GM21723 (cell line): ENCODE results near the gene OGFOD3.
"Not testable (repeated sequence)": the region's sequence is repeated elsewhere in the genome, so short reads cannot be mapped to it uniquely, and the experiment has no call there.

ENCODE experiments used
- ATAC-seq: cut with Tn5 transposase; IDR thresholded peaks from one replicate; pipeline ENCODE4 v1.9.1; 2021; ENCODE audit warnings: mild to moderate bottlenecking, moderate library complexity; ENCODE audit not compliant: unreplicated experiment

Gene OGFOD3

GRCh38 chr17:82418001-82418986 lies at the start of gene OGFOD3, which contains the start of gene HEXD:
Gene OGFOD3 (minus strand): TSS chr17:82418586. CDS start chr17:82418485, 101 bp downstream.
Gene HEXD (plus strand): TSS chr17:82418347. CDS start chr17:82419800, 1,453 bp downstream.
- ATAC-seq: peak; percentile 83

GRCh38 chr17:82465023-82465603 lies 46.7 kb upstream of the OGFOD3 start:
- no peak for ATAC-seq

- no peak for ATAC-seq
Measured at GRCh38 chr17:82464567-82464929, 46.2 kb upstream of the OGFOD3 start.

- ATAC-seq: no peak
Measured at GRCh38 chr17:82463925-82464566, 45.7 kb upstream of the OGFOD3 start.

- no peak for ATAC-seq
Measured at GRCh38 chr17:82463391-82463790, 45.0 kb upstream of the OGFOD3 start.

GRCh38 chr17:82461827-82462524 lies 43.6 kb upstream of the OGFOD3 start:
- ATAC-seq: no peak

GRCh38 chr17:82459936-82460335 lies 41.5 kb upstream of the OGFOD3 start:
- not testable (repeated sequence) for ATAC-seq

GRCh38 chr17:82458885-82459424 lies 40.6 kb upstream of the OGFOD3 start:
- peak; percentile 11 for ATAC-seq

- peak; percentile 87 for ATAC-seq
Measured at GRCh38 chr17:82458179-82458884, 39.9 kb upstream of the OGFOD3 start, which contains the start of gene NARF. Gene NARF (plus strand): TSS chr17:82458741. CDS start chr17:82458804, 63 bp downstream.

GRCh38 chr17:82457929-82458178 lies 39.5 kb upstream of the OGFOD3 start:
- no peak for ATAC-seq

- ATAC-seq: no peak
Measured at GRCh38 chr17:82457073-82457928, 38.9 kb upstream of the OGFOD3 start.

- ATAC-seq: not testable (repeated sequence)
Measured at GRCh38 chr17:82453706-82454105, 35.3 kb upstream of the OGFOD3 start.

GRCh38 chr17:82453151-82453550 lies 34.8 kb upstream of the OGFOD3 start:
- not testable (repeated sequence) for ATAC-seq

GRCh38 chr17:82452162-82452561 lies 33.8 kb upstream of the OGFOD3 start:
- ATAC-seq: no peak

- peak; percentile 69 for ATAC-seq
Measured at GRCh38 chr17:82450357-82451106, 32.1 kb upstream of the OGFOD3 start, which contains the start of gene CYBC1. Gene CYBC1 (minus strand): TSS chr17:82450752. CDS start chr17:82449254, 1,498 bp downstream.

GRCh38 chr17:82449883-82450356 lies 31.5 kb upstream of the OGFOD3 start:
- peak; percentile 3 for ATAC-seq

GRCh38 chr17:82449131-82449882 lies 30.9 kb upstream of the OGFOD3 start:
- ATAC-seq: peak; percentile 55
